HS-27A (cell line): ENCODE data around the gene INSIG2.
A peak's percentile ranks its signal among the peaks of the same experiment; 100 is the strongest.

ENCODE experiments used
- DNase-seq: peaks from one replicate; pipeline ENCODE4 v3.0.0-alpha.2; 2012; ENCODE audit warnings: low read depth, missing footprints

INSIG2 gene

DNA sequence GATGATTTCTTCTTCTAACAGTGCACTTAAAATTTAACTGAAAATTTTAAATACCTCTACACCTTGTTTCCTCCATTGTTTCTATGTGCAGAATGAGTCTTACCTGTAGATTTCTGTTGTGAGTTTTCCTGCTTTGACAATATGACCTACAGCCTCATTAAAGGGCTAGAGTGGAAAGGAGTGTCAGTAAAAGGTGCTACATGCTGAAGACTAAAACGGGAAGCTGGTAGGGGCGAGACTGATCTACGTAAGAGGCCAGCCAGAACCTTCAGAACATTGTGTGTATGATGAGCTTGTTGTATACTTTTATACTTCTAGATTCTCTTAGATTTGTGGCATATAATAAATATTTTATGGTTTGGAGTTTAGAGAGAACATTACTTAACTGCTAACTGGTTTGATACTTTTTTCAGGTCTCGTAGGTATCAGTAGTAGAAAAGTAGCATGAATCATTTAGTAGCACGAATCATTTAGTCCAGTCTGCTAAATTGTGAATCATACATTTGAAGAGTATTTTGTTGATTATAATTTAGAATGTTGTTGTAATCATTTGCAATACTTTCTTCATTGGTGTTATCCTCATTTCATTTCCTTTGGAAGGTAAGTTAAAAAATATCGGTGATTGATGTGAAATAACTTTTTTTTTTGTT lies 14.3 kb downstream of the INSIG2 start:
- DNase-seq = no peak

DNA sequence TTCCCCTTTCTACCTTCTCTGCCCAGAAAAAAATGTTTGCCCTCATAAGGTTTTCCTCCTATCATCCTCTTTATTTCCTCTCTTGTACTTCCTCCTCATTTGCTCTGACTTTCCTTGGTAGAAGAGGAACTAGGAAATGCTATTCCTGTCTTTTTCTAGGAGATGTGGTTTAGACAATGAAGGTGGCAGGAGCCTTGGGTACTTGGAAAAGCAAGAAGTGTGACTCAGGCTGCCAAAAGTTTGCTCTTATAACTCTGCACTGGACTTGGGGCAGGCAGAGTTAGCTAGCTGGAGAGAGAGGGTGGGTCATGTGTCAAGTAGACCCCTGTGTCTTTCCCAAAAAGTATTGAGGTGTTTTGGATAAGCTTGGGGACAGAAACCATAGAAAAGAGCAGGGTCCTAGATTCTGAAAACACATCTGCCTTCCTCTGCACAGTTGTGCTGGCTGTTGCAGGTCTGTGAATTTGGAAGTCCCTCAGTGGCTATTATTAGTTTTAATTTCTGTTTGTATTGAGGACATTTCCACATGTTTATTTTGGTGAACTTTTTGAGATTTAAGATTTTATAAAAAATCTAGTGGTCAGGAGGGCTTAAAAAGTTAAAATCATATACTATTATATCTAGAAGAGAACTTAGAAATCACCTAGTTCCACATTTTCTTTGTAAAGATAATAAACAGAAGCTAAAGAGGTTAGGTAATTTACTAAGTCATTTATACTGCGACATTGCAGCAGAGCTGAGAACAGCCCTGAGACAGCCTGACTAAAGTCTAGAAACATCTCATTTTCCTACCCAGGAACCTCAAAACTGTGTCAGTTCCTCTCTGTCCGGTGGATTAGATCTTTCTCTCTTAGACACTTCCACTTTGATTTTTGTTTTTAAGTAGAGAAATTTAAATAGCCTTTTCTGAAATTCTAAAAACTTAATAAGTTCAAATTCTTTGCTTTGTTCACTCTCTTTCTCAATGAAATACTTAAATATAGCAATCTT lies 16.0 kb downstream of the INSIG2 start:
- DNase-seq = no peak

DNA sequence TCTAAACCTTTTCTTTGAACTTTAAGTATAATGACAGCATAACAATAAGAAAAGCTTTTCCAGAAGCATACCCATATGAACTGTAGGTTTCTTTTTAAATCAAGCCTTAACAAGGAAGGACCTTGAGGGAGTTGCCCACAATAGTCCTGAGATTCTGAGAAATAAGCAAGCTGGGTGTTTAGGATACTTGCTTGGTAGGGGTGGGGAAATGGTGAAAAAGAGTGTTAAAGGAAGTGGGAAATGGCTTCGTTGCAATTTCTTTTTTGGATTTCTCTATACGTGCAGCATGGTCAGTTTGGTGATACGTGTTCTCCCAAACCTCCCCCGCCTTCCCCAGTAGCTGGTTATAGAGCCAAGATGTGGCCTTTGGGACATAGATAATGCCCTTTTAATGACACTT lies 17.2 kb downstream of the INSIG2 start:
- DNase-seq = no peak

DNA sequence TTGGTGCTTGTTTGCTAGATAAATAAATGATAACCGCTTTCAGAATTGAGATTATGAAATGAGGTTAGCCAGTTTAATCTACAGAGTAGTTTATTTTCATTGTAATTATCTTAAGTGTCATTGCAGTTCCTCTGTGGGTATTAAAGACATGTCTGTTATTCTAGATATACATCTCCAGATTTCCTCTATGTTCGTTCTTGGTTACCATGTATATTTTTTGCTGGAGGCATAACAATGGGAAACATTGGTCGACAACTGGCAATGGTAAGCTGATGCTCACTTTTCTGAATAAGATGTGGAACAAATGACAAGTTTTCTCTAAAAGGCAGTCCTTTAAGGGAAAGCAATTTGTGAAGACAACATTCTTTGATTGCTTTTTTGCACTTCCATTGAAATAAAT lies 18.7 kb downstream of the INSIG2 start:
- DNase-seq = no peak

DNA sequence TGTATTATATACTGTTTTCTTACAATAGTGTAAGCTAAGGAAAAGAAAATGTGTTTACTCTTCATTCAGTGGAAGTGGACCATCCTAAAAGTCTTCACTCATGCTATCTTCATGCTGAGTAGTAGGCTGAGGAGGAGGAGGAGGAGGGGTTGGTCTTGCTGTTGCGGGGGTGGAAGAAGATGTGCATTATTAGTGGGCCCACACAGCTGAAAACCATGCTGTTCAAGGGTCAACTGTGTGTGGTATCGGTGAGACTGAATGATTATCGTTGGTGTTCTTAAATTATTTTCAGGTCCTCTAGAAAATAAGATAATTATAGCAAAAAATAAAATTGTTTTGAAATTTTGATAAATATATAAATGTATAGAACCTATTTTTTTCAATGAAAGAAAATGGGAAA lies 22.0 kb downstream of the INSIG2 start:
- DNase-seq = no peak

DNA sequence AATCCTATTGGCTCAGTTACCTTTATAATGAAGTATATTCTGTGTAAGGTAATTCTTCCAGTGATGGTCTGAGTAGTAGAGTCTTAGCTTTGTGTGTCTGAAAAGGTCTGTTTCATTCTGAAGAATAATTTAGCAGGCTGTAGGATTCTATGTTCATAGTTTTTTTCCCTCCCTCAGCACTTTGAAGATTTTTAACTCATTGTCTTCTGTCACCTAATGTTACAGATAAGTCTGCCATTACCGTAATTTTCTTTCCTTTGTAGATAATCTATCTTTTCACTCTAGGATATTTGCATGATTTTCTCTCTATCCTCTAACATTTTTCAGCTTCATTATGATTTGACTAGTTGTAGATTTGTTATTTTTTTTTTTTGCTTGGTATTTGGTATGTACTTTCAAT lies 22.7 kb downstream of the INSIG2 start:
- DNase-seq = no peak

DNA sequence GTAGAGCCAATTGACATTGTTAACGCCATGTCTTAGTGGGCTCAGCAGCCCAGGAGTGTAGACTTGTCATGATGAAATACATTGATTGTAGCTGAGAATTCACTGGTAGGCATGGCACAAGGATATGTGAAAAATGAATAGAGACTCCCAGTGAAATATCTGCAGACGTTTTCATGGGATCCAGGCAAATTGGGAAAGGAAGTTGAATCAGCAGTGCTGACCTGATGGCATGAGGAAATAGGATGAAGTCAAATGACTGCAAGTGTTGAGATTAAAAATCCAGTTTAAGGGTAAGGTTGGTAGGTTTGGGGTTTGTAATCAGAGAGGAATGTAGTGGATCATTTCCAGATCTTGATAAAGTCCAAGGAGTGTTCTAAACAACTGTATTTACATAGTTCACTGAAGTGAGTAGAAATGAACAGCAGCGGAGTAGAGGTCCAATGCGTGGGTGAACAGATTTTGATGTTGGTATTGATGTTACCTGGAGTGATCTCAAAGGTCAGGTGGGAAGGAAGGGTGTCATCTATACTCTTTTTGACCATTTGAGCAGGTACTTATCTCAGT lies 24.6 kb downstream of the INSIG2 start:
- DNase-seq = peak; percentile 97

DNA sequence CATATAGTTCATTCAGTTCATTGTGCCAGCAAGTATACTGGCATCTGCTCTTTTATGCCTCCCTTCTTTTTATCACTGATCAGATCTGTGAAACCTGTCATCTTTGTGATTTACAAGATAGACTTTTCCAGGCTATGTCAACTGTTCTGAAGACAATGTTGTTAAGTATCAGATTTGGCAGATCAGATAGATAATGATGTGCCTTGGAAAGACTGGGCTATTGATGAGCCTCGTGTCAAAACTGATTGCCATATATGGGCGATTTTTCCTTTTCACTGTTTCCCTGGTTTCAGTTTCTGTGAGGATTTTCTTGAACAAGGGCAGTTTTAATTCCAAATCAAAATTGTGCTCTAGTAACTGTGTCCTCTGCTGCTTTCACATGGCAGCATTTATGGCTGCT lies 26.6 kb downstream of the INSIG2 start:
- no peak for DNase-seq

DNA sequence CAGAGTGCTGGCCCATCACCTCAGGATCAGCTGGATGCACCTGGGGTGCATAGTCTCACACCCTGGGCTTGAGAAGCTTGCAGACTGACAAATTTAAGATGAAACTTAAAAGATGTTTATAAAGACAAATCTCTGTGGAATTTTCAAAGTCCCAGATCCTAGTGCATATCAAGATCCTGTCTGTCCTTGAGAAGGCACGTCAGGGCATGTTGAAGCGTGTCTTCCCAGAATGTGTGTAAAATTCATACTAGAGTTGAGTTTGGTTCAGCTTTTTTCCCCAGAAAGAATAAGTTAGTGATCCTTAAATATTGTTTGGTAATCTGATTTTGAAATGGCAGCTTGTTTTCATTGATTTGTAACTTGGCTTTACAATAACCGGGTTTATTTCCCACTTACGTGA lies 27.5 kb downstream of the INSIG2 start:
- no peak for DNase-seq

DNA sequence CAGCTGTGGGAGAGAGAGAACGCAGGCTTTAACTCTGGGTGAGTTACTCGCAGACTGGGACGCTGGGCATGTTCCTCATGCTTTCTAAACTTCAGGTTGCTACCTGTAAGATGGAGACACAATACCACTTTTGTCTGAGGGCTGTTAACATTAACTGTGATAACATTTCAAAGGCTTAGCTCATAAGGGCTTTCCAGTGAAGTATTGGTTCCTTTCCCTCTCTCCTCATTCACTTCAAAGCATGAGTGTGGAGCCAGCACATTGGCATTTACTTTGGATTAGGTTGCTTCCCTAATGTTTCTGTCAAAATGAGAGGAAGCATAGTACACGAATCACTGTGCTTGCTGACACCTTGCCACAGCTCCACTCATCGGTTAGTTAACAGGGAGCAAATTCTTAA lies 30.2 kb downstream of the INSIG2 start:
- no peak for DNase-seq

DNA sequence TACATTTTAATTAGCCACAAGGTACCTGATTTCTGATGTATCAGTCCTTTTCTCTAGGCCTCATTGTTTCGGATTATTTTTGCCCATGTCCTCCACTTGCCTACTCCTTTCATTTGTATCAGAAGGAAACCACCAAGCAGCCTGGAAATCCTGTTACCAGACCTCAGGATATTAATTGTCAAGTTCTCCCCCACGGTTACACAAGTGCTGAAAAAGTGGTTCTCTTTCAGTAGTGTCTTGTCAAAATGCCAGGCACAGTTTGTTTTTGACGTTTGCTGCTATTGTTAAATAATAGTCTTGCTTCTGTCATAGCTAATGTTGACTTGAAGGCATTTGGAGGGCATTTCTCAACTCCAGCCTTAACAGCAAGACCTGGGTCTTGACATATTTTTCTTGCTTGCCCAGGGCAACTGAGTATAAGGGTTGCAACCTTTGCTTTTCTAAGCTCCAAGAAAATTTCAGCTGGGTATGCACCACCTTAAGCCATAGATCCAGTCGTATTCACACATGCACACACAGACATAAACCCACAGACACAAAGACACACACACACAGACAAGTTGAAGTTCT lies 31.0 kb downstream of the INSIG2 start:
- DNase-seq = no peak

DNA sequence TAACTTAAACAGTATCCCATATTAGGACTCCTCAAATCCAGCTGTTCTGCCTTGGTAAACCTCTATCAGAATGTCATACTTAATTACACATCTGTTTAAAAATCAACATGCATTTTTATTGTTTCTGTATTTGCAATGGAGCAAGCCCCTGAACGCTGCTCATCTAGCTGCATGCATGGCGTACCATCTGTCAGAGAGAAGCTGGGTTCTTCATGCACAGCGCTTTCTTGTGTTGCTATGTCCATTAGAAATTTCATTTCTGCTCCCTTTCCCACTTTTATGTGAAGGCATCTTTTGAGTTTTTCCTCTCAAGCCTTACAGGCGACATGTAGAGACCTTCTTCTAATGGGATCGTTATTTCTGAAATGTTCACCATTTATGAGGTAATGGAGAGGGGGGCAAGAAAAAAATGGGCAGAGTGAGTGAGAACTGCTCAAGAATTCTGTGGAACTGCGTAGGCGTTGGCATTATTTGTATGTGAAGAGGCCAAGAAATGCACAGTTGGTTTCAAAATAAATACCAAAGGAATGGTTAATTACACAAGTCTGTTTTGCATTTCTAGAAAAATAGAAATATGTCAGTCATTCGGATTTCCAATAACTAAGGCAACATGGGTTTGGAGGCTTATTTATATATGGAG lies 31.6 kb downstream of the INSIG2 start:
- DNase-seq = no peak

DNA sequence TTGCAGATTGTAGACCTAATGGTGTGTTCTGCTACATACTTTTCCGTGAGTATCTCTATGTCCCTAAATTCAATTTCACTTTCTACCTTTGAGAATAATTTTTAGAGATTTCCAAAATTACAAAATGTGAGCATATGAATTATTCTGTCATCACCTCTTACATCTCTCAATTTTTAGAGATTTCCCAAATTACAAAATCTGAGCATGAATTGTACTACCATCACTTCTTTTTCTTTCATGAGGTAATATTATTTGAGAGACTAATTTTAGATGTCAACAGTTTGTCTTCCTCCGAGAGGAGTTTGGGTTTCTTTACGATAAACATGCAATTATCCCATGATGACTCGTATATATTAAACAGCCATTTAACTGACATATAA lies 32.1 kb downstream of the INSIG2 start:
- DNase-seq = no peak

DNA sequence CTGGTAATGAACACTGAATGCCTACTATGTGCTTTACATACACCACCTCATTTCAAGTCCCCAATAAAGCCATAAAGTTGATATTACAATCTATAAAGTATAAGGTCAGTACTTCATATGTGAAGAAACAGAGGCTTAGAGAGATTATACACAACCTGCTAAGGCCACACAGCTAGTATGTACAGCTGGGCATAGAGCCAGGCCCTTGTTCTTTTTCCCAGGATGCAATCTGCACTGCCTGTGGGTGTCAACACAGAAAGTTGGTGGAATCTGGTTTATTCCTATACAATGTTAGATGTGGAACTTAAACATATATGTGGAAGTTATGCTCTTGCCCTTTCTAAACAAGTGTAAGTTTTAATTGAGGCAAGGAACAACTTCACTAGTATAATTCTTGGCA lies 32.8 kb downstream of the INSIG2 start:
- no peak for DNase-seq

DNA sequence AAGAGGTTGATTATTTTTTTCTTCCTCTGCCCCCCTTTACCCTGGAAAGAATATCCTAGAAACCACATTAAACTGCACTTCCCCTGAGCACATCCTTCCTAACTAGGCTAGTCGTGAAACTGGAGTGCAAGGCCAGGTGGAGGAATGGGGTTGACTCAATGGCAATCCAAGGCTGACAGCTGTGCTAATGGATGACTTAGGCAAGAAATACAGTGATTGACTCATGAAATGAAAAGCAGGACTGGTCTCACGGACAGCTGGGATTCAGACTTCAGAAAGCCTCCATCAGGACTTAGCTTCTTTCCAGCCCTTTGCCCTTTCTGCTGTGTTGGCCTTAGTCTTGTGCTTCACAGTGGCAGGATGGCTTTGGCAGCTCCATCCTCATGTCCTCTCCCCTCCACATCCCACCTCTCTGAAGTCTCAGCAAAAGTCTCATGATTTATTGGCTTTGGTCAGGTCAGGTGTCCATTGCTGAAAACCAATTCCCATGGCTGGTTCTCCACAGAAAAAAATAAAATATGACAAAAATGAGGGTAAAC lies 33.8 kb downstream of the INSIG2 start:
- no peak for DNase-seq

DNA sequence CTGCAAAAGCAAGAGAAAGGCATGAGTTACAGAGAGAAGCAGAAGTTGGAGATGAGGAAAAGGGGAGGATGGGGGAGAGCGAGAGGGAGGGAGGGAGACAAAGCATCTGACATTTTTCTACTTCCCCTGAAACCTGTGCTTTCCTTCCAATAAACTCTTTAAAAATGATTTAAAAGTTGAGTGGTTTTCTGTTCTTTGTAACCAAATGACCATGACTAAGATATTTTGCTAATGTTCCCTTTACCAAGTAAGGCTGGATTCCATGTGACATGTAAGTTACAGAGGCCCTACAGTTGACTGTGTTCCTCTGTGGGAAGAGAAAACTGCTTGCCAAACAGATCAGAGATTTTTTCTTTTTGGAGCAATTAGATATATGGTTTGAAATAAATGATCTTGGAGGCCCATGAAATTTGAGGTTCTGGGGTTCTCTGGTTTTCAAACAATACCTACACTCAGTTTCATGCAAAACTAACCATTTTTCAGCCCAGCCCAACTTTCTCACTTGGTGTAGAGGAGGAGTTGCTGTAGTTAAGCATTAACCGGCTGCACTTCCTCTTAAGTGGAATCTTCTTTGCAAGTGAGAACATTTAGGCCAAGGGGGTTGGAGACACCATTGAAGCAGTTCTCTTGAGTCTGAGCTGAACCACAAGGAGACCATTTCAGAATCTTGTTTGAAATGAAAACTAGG lies 34.5 kb downstream of the INSIG2 start:
- DNase-seq = no peak

DNA sequence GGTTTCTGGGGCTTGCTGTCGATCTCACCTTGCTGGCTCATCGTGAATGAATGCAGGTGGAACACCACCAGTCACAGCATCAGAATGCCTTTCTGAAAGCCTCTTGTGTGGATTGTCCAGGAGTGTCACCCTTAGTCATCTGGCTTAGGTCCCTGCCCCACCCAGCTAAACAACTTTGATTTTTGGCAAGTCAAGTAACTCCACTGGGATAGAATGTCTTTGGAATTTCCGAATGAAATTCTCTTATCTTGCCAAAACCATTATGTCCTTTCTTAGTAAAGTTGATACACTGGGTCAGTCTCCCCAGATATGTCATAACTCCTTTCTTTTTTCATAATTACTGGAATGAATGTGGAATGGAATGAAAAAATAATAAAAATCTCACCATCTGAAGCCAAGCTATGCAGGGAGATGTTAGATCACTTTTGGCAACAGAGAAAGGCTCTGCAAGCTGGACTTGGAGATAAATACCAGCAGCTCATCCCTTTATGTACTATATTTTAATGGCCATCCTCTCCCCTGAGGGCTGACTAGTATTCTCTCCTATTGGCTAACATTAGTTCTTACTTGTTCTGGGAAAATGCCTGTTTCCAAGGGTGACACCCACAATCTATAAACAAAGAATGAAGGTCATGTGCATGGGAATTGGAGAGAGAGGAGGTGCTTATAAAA lies 35.4 kb downstream of the INSIG2 start:
- peak; percentile 93 for DNase-seq

DNA sequence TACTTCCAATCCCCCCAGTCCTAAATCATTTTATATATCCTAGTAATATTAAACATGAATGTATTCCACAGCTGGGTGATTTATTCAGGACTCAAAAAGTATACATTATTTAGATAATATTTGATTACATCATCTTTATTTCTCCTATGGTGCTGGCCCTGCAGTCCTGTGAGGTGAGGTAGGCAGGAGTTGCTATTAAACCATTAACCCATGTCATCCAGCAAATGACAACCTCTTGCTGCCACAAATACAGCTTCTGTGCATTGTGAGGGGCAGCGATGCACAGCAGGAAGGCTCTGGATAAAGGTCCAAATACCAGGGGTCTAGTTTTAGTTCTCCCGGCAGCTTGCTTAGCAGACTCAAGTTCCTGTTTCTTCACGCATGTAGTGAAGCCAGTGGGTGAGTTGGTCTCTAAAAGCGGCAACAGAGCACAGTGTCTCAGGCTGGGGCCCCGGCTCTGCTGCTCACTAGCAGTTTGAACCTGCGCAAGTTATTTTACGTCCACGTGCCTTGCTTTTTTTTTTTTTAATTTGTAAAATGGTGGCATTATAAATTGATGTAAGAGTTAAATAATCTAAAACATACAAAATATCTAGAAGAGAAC lies 36.1 kb downstream of the INSIG2 start:
- DNase-seq = no peak

DNA sequence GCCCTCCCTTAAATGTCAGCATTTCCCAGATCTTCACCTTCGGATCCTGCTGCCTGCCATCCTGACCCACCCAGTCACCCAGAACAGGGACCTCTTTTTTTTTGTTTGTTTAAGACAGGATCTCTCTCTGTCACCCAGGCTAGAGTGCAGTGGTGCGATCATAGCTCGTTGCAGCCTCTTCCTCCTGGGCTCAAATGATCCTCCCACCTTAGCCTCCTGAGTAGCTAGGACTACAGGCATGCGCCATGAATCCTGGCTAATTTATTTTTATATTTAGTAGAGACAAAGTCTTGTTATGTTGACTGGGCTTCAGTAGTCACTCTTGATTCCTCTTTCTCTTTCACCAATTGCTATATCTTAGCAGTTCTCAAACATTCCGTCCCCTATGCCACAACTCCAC lies 39.0 kb downstream of the INSIG2 start:
- DNase-seq = no peak

DNA sequence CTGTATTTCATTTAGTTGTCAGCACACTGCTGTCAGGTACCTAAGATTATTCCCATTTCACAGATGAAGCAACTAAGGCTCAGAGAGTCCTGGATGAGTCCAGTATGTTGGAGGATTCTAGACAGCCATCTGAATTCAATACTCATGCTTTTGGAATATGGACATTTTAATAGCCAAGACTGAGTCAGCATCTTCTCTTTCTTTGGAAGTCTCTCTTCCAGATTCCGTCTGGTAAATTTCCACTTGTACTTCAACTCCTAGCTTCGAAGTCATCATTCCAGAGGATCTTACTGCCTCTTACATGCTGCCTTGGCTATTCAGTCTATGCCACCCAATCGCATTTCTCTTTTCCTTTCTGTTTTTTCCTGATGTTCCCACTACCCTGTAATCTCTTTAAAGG lies 40.6 kb downstream of the INSIG2 start:
- no peak for DNase-seq

DNA sequence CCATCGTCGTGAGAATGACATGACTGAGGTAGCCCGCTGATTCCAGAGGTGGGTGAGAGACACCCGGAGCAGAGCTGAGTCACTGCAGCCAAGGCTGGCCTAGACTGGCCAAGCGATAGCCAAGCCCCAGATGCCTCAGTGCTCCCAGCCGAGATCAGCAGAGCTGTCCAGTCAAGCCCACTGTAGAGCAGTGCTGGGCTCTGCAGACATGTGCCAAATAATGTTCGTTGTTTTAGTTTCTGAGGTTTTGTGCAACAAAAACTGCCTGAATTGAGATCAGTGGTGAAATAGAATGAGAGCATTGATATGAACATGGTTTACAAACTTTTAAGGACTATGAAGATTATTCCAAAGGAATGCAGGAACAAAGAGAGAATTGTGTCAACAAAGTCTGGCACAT lies 42.1 kb downstream of the INSIG2 start:
- DNase-seq = no peak
